BJ (cell line): Measurements from ENCODE around the gene CCDC192. TPM values are rescaled to one million over a fixed set of nuclear protein-coding genes. Genes with fewer than 3 reads are reported as not detected.

ENCODE experiments used
- CTCF ChIA-PET: fragments of 350-600 bp; formaldehyde crosslinking; extraction: SDS; loops from one replicate; lab custom pipeline; 2021; ENCODE audit warnings: antibody characterized with exemption, inconsistent platforms; lab: Yijun Ruan, JAX
- POLR2A ChIA-PET: fragments of 300-600 bp; sonication (Branson Sonifier 250); formaldehyde crosslinking; extraction: SDS; loops from one replicate; lab custom pipeline; 2021; ENCODE audit warnings: antibody characterized with exemption; lab: Charles Lee
- DNase-seq: peaks from one replicate; pipeline ENCODE4 v3.0.0-alpha.2; 2011; ENCODE audit warnings: low read depth
- H3K27me3 ChIP-seq: 2 replicates; pipeline ENCODE4 v1.6.0; 2011; ENCODE audit warnings: low read length; ENCODE audit not compliant: control insufficient read depth, insufficient read depth
- H3K36me3 ChIP-seq: 2 replicates; pipeline ENCODE4 v1.5.1; 2011; ENCODE audit warnings: low read length; ENCODE audit not compliant: control insufficient read depth, insufficient read depth
- H3K4me3 ChIP-seq: 2 replicates; pipeline ENCODE4 v1.5.1; 2011; ENCODE audit warnings: low read depth, mild to moderate bottlenecking, control low read depth, low read length
- polyA plus RNA-seq: library from polyadenylated mRNA; depleted of rRNA; stranded (reverse); fragments of >200 nt; gene quantifications from 2 replicates; pipeline ENCODE4 v1.2.3, GENCODE V29; 2011
- TF ChIP-seq, protein P1 (sequence below): IDR thresholded peaks from 2 replicates; pipeline ENCODE4 v1.5.1; 2011; ENCODE audit warnings: low read depth, mild to moderate bottlenecking, control low read depth, inconsistent platforms, low read length, moderate library complexity; ENCODE audit not compliant: insufficient read depth

CCDC192 gene
- polyA plus RNA-seq, 1 experiment, result not detected

DNA sequence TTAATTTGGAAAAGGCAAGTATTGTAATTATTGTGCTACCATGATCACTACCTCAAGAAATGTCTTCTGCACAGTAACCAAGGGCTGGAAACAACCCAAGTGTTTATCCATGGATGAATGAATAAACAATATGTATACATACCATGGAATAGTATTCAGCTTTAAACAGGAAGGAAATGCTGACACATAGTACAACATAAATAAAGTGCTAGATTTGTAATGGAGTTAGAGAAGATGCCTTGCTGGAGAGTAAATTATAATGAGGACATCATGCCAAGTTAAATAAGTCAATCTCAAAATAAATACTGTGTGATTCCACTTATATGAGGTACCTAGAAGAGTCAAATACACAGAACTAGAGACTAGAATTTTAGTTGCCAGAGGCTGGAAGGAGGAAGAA is 160.0 kb downstream of the CCDC192 start:
- DNase-seq, result no peak
- H3K4me3 ChIP-seq, result no peak overlapping the region
- TF ChIP-seq, protein P1, sequence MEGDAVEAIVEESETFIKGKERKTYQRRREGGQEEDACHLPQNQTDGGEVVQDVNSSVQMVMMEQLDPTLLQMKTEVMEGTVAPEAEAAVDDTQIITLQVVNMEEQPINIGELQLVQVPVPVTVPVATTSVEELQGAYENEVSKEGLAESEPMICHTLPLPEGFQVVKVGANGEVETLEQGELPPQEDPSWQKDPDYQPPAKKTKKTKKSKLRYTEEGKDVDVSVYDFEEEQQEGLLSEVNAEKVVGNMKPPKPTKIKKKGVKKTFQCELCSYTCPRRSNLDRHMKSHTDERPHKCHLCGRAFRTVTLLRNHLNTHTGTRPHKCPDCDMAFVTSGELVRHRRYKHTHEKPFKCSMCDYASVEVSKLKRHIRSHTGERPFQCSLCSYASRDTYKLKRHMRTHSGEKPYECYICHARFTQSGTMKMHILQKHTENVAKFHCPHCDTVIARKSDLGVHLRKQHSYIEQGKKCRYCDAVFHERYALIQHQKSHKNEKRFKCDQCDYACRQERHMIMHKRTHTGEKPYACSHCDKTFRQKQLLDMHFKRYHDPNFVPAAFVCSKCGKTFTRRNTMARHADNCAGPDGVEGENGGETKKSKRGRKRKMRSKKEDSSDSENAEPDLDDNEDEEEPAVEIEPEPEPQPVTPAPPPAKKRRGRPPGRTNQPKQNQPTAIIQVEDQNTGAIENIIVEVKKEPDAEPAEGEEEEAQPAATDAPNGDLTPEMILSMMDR, result no peak
- H3K36me3 ChIP-seq, result no peaks in the 10 kb centered on the region
- POLR2A ChIA-PET, result no interaction called here
- CTCF ChIA-PET, result interaction anchor here (1.2 kb wide), 1 partner anchor 11 kb away, joined by 4 read pairs; no protein-coding TSS in a partner anchor
- no peaks in the 10 kb centered on the region; the same call in 1 of the 2 replicates for H3K27me3 ChIP-seq

DNA sequence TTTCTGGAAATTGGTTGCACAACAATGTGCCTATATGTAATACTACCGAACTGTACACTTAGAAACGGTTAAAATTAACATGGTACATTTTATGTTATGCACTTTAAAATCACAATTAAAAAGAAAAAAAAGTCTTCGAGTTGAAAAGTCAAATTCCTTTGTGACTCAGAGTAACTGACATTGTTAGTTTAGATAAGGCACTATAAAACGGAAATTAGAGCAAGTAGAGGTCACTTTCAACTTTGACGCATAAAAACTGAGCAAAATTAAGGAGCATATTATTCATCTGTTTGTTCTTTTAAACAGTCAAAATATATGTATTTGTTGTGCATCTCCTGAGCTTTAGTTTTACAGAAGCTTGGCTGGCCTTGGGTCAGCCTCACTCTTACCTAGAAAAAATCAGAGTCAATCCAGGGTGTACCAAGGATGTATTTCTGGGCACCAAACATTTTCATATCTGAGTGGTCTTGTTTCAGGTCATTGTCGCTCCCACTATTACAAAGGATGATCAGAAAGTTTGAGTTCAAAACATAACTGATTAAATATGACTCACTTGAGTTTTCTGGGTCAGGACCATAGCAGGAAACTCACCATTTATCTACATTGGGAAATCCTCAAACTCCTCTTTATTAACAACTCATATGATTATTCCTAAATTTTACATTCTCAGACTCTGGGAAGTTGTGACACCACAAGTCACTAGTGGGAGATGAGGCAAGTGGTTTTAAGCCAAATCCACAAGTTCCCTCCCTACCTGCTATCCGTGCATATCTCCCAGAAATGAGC is 160.6 kb downstream of the CCDC192 start:
- Histone ChIP-seq H3K36me3 (no peaks in the 10 kb centered on the region), H3K27me3 (no peaks in the 10 kb centered on the region; the same call in 1 of the 2 replicates), H3K4me3 (no peak overlapping the region)
- CTCF ChIA-PET, result no interaction called here
- TF ChIP-seq, protein P1, result no peak
- DNase-seq, result no peak
- POLR2A ChIA-PET, result no interaction called here

DNA sequence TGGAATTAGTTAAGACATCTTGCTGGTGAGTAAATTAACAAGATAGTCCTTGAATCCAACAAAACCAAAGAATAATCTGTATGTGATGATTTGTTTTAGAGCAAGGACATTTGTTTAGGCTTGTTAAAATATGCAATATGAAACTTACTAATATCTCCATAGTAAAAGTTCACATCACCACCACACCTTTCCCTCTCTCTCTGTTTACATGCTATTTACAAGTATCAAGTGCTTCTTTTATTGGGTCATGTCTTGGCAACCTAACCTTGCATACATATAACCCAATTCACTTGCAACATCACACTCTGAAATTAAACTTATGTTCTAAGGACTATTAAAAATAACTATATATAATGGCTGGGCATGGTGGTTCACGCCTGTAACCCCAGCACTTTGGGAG is 161.3 kb downstream of the CCDC192 start:
- TF ChIP-seq, protein P1, result no peak
- no peaks in the 10 kb centered on the region for H3K36me3 ChIP-seq
- H3K27me3 ChIP-seq, result no peaks in the 10 kb centered on the region; the same call in 1 of the 2 replicates
- no peak for DNase-seq
- POLR2A ChIA-PET, result no interaction called here
- no peak overlapping the region for H3K4me3 ChIP-seq
- CTCF ChIA-PET, result interaction anchor here (1.2 to 2.8 kb wide), 2 partner anchors 8 to 14 kb away, joined by 3 to 8 read pairs; no protein-coding TSS in a partner anchor

DNA sequence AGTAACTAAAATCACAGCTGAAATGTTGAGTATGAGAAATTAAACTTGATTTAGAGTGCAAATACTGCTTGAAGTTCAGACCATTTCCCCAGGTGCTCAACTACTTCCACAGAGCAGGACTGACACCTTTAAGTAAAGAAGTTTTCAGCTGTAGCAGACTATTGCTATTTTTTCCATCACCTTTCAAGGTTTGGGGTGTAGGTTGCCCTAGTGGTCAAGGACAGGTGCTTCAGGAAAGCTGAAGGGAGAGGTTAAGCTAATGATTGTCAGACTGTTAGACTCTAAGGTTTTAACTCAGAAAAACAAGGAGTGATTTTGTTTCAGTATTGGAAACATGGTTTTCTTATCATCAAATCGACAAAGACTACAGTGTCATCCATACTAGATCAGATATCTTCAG is 162.1 kb downstream of the CCDC192 start:
- Histone ChIP-seq H3K36me3 (no peaks in the 10 kb centered on the region), H3K27me3 (no peaks in the 10 kb centered on the region; the same call in 1 of the 2 replicates), H3K4me3 (no peak overlapping the region)
- CTCF ChIA-PET, result interaction anchor here (1.2 to 2.8 kb wide), 2 partner anchors 9 to 13 kb away, joined by 3 to 8 read pairs; no protein-coding TSS in a partner anchor
- POLR2A ChIA-PET, result no interaction called here
- no peak for DNase-seq
- TF ChIP-seq, protein P1, result no peak

DNA sequence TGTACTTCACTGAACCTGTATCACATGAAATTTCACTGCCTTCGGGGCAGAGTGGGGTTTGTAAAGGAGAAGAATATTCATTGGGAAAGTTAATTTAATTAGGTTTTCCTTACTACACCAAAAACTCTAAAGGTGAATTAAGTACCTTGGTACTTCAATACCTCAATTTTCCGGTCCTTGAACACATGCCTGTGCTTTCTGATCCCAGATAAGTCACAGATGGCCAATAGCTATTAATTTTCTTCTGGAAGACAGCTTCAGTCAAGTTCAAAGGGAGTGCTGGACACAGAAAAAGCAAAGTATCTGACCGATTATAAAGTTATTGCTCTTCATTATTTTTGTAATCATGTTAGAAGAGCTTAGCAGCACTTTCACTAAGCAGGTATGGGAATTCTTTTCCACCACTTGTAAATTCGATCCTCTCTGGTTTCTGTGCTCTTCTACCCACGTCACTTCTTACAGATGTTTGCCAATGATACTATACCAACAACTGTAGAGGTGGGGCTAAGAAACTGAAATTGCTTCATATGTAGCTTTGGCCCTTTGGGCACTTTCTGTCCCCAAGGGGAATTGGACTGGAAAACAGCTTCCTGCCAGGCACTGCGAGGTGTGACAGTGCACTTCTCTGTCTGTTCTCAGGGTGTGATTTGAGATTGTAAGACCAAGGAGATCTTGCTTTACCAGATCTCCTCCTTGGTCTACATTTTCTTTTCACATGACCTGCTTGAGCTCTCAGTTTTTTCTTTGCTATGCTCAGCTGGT is 164.0 kb downstream of the CCDC192 start:
- no peaks in the 10 kb centered on the region for H3K36me3 ChIP-seq
- ChIA-PET POLR2A (no interaction called here), CTCF (interaction anchor here (0.6 to 2.8 kb wide), 4 partner anchors 10 to 273 kb away, joined by 3 to 8 read pairs (median 6); no protein-coding TSS in a partner anchor)
- H3K27me3 ChIP-seq, result no peaks in the 10 kb centered on the region; the same call in 1 of the 2 replicates
- H3K4me3 ChIP-seq, result no peak overlapping the region
- DNase-seq, result no peak
- TF ChIP-seq, protein P1, result no peak
